NCI-H2107 (cell line): ENCODE results near the gene AGPAT2.
"Not testable (repeated sequence)": the region's sequence is repeated elsewhere in the genome, so short reads cannot be mapped to it uniquely, and the experiment has no call there.

Source experiments
- DNase-seq: peaks from one replicate; lab custom pipeline; 2025; lab: John Stamatoyannopoulos, UW

Gene AGPAT2

DNA sequence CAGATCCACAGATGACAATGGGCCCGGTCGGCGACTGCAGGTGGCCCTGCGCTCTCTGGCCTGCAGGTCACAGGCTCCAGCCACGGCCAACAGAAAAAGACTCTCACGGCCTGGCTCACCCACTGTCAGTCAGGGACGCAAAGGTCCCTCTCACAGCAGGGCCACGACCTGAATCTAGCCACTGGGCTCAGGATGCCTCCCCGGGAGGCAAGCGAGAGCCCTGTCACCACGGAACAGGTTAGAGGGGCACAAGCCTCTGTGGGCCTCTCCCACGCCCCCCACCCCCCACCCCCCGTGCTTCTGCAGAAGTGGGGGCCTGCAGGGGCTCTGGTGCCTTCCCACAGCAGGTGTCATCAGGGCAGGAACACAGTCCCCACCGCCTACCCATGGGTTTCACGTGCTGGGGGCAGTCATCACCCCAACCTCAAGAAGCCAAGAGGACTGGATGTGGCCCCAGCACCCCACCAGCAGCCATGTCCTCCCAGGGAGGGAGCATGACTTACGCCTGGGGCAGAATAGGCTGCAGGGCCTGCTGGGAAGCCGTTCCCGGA, 41.8 kb downstream of the AGPAT2 start:
- DNase-seq = no peak

DNA sequence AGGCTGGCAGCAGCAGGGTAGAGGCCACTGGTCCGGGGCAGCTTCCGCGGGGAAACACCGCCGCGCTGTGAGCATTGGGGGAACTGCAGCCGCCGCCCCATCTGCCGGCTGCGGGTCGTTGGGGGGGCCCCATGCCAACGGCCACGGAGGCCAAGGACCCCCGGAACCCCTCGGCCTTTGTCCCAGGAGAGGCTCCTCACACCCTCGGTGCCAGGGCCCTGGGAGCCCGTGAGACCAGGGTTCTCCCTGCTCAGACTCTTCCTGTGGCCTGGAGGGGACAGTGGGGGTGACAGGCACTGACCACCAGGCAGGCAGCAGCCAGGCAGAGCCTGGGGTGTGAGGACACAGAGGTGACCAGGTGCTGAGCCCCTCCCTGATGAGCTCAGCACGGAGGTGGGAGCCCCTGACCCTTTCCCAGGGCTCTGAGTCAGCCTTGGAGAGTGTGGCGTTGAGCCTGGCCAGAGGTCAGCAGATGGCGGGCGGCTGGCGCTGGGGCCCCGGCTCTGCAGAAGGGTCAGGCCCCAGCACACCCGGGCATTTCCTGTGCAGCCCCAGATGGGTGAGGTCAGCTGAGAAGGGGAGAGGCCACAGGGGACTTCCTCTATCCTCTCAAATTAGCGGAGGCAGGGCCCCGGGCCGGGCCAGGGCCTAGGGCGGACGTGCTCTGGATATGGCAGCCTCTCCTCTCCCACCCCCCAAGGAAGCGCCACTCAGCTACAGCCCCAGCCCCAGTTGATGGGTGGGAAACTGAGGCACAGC, 42.5 kb downstream of the AGPAT2 start:
- DNase-seq = no peak

GRCh38 chr9:136644343-136644592, 43.0 kb downstream of the AGPAT2 start:
- no peak for DNase-seq

DNA sequence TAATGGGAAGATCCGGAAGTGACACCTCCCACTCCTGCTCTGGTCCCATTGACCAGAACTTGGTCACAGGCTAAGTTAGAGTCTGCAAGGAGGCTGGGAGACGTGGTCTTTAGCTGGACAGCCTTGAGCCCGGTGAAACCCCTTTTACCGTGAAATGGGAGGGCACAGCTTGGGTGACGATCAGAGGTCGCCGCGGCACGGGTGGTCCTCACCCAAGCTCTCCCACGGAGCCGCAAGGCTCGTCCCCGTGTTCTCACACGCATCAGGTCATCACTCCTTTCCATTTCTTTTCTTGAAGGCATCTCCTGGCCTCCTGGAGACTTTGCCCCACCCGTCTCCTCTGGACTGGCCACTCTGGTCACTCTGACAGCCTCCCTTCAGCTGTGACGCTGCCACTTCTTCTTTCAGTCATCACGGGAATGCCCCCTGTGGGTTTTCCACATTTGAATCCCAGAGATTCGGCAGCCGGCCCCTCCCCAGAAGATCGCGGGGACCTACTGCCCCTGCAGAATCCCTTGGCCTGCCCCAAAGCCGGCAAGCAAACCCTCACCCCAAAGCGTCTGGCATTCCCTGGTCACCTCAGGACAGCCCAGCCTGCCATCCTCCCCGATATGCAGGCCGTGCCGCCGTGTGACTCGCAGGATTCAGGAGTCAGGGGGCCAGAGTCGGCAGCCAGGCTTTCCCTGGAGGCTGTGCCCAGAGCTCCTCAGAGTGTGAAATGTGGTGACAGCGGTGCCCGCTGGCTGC, 43.5 kb downstream of the AGPAT2 start:
- DNase-seq = no peak

GRCh38 chr9:136642439-136642921, 44.8 kb downstream of the AGPAT2 start:
- DNase-seq = no peak

GRCh38 chr9:136640171-136641111, 46.8 kb downstream of the AGPAT2 start:
- DNase-seq = no peak

DNA sequence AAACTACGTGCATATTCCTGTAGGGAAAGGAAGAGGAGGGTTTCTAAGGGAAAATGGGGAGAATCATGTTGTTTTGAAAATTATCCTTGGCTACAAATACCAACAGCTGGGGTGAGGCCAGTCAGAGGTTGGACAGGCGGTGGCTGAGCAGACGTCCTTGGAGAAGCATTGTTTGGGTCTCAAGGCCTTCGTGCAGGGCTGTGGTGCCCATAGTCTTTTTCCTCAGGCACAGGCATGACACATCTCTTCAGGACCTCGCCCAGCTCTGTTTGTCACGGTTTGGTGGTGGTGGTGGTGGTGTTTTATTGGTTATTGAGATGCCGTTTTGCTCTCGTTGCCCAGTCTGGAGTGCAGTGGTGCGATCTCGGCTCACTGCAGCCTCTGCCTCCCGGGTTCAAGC, 52.4 kb downstream of the AGPAT2 start:
- DNase-seq = no peak

DNA sequence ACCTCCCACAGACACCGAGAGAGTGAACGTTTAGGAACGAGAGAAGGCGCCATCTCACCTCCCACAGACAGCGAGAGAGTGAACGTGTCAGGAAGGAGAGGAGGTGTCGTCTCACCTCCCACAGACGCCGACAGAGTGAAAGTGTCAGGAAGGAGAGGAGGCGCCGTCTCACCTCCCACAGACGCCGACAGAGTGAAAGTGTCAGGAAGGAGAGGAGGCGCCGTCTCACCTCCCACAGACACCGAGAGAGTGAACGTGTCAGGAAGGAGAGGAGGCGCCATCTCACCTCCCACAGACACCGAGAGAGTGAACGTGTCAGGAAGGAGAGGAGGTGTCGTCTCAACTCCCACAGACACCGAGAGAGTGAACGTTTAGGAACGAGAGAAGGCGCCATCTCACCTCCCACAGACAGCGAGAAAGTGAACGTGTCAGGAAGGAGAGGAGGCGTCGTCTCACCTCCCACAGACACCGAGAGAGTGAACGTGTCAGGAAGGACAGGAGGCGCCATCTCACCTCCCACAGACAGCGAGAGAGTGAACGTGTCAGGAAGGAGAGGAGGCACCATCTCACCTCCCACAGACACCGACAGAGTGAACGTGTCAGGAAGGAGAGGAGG, 54.7 kb downstream of the AGPAT2 start:
- DNase-seq = not testable (repeated sequence)

DNA sequence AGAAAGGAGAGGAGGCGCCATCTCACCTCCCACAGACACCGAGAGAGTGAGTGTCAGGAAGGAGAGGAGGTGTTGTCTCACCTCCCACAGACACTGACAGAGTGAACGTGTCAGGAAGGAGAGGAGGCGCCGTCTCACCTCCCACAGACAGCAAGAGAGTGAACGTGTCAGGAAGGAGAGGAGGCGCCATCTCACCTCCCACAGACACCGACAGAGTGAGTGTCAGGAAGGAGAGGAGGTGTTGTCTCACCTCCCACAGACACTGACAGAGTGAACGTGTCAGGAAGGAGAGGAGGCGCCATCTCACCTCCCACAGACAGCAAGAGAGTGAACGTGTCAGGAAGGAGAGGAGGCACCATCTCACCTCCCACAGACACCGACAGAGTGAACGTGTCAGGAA, 55.2 kb downstream of the AGPAT2 start:
- not testable (repeated sequence) for DNase-seq

- peak; percentile 70 for DNase-seq
Measured at GRCh38 chr9:136631038-136632000, 55.9 kb downstream of the AGPAT2 start.

GRCh38 chr9:136630662-136630992, 56.6 kb downstream of the AGPAT2 start:
- DNase-seq = no peak

DNA sequence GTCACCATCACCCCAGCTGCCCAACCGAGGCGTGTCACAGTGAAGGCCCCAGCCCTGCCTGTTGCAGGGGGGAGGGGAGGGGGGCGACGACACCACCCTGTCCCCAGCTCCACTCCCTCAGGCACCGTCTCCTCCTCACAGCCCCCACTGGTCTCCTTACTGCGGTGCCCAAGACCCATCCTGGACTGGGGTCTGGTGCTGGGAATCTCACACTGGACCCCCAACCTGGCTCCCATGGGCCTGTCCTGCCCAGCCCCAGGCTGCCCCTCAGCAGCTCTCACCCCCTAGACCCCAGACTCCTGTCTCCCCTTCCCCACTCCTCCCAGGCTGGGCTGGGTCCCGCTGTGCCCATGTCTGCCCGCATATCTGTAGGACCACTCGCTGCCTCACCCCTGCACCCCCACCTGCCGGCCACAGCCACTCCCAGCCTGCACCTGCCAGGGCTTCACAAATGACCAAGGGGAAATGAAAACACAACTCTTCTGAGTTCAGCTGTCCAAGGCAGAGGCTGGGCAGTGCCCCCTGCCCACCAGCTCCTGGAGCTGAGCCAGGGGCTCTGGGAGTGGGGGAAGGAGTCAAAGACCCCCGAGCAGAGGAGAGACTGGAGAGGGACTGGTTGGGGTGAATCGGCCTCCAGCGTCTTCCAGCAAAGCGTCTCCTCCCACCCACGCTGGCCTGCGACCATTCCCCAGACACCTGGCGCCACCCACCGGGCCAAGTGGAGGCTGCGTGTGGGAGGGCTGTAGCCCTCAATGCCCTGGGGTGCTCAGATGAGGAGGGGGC, 57.2 kb downstream of the AGPAT2 start:
- DNase-seq = peak; percentile 39

- DNase-seq = no peak
Measured at GRCh38 chr9:136629001-136629878, 58.0 kb downstream of the AGPAT2 start.

DNA sequence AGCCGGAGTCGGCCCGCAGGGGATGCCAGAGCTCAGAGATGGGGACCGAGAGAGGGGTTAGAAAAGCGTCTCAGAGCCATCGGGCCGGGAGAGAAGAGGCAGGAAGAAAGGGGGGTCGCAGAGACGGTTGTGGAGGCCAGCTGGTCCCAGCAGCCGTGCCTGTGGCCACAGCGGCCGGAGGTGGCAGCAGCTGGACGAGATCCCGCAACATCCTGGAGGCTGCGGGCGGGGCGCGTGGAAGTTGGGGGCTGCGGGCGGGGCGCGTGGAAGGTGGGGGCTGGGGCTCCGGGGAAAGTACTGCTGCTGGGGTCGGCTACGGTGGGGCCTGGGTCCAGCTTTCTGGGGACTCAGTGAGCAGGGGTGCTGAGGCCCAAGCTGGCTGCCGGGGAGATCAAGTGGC, 59.0 kb downstream of the AGPAT2 start:
- DNase-seq = no peak

GRCh38 chr9:136627703-136628102, 59.6 kb downstream of the AGPAT2 start:
- DNase-seq = no peak

DNA sequence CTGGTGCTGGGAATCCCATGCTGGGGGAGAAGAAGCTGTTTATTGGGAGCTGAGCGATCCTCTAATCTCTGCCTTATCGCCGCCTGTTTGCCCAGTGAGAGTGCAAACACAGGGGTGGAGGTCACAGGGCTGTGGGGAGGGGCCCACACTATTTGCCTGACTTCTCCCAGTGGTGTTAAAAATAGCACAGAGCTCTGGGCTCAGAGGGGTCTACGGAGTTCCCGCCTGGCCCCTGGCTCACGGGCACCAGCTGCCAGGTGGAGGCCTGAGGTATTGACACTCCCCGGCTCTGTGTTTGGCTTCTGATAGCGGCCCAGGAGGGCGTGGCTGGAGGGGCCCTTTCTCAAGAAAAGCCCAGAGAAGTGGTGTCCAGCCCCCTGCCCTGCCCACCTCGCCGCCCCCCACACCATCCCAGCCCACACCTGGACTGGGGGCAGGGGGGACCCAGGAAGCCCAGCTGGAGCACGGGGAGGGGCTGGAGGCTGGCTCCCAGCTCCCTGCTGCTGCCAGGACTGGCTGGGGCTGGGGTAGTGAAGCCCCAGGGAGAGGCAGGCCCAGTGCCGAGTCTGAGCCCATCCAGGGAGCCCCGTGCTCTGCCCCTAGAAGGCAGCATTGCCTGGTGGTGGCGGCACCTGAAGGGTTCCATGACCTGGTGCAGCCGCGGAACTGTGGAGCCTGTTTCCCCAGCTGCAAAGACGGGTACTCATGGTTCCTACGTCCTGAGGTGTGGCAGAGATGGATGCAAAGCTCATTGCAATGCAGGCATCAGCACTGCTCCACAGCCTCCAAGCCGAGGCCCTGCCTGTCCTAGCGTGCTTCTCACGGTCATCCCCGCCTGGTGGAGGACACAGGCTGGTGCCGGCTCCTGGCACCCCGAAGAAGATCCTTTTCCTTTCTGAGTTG, 60.3 kb downstream of the AGPAT2 start:
- DNase-seq = no peak

DNA sequence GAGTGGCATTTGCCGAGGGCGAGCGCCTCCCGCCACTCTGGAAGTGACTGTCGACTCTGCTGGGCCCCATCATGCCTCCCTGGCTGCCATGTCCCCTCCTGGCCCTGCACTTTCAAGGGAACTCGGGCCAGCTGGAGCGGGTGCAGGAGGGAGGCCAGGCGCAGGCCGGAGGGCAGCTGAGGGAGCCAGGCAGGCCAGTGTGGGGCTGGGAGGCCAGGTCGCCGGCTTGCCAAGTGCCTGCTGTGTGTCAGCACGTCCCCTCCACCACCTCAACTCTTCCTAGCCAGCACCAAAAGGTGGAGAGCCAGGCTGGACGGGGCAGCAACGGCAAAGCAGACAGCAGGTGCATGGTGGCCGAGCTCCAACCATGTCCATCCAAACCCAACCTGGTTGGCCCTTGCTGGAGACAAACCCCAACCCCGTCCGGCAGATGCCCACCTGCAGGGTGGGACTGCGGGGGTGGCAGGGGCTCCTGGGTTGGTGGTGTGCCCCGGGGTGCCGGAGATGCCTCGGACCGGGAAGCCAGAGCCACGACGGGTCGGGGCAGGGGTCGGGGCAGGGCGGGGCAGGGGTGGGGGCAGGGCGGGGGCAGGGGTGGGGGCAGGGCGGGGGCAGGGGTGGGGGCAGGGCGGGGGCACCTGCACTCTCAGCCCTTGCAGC, 61.1 kb downstream of the AGPAT2 start:
- no peak for DNase-seq
